GM19324 (cell line): Measurements from ENCODE around the gene ADRB1.

ENCODE experiments used
- ATAC-seq: cut with Tn5 transposase; IDR thresholded peaks from one replicate; pipeline ENCODE4 v1.9.1; 2021; ENCODE audit warnings: mild to moderate bottlenecking, moderate library complexity; ENCODE audit not compliant: unreplicated experiment, low FRiP score

ADRB1 gene

DNA sequence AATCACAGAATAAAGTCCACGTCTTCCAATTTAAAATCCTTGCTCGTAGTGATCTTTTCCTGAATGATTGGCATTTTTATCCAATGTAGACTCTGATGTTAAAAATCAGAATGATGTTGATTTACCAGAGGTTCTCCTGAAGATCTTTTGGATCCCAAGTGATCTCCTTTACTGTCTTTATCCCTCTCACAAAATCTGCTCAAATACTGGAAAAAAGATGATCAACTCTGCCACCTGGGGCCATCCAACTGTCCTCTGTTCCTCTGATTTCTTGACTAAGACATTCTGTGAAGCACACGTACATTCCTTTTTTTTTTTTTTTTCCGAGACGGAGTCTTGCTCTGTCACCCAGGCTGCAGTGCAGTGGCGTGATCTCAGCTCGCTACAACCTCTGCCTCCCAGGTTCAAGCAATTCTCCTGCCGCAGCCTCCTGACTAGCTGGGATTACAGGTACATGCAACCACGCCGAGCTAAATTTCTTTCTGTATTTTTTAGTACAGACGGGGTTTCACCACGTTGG, 18.0 kb upstream of the ADRB1 start:
- ATAC-seq = no peak

DNA sequence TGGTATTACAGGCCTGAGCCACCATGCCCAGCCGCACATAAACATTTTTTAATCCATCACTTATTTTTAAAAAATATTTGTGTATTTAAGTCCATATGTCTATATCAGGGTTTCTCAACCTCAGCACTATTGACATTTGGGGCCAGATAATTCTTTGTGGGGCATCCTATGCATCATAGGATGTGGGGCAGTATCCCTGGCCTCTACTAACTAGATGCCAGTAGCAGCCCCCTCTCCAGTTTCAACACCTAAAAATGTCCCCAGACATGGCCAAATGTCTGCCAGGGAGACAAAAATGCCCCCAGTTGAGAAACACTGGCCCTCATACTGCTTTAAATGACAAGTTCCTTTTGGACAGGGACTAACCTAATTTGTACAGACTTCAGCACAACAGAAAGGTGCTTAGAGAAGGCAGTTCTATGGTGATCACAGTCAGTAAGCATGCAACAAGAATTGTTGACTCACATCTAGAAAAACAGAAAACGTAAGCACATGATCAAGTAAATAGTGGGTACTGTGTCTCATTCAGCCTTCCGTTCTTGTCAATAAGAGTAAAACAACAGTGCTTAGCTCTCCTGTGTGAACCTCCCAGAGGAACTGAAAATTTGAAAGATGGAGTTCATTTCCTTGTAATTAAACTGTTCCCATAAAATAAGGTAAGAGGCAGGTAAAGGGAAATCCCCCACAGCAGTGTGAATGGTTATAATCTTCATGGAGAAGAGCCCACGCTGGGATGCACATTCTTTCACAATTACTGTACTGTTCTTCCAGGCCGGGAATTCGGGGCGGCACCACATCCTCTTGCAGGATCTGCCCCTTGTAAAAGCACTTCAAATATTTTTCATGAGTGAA, 17.3 kb upstream of the ADRB1 start:
- ATAC-seq = no peak

- ATAC-seq = no peak
These were observed 16.6 kb upstream of the ADRB1 start for GRCh38 chr10:114027041-114027394.

DNA sequence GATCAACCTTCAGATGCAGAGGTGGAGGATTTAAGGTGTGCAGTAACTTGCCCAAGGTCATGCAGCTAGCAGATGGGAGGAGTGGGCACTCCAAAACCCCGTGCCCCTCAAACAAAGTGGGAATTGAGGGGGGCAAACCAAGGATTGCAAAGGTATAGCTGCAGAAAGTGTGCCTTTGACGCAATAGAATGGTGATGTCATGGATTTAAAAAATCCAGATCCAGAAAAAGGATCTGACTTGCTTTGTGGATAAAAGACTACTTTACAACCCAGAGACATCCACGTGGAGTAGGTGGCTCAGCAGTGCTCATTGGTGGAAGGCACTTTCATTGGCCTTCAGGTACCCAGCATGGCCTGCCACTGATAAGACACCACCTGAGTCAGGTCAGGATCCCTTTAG, 15.7 kb upstream of the ADRB1 start:
- ATAC-seq = no peak

DNA sequence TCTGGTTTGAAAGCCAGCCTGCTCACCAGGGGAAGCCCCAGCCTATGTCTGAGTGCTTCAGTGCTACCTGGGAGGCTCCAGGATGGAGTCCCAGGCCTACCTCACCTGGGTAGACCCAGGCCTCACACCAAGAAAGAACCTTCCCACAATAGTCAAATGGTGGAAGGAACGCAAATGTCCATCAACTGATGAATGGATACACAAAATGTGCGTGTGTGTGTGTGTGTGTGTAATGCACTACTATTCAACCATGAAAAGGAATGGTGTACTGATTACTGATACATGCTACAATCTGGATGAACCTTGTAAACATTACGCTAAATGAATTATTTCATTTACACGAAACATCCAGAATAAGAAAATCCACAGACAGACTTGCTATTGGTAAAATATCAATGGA, 15.2 kb upstream of the ADRB1 start:
- no peak for ATAC-seq

DNA sequence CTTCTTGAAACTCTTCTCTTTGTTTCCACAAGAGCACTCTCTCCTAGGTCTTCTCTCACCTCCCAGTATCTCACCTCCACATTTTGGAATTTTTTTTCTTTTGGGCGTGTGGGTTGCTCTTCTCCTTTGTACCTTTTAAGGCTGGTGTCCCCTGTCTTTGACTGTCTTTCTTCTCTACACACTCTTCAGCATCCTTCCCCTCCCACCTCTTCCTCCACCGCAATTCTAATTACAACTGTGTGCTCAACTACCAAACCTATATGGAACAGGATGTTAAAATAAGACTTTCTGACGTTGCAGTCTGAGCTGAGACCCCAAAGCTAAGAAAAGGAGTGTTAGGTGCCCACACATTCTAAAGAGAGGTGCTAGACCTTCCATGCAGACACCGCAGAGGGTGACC, 14.0 kb upstream of the ADRB1 start:
- ATAC-seq = no peak

DNA sequence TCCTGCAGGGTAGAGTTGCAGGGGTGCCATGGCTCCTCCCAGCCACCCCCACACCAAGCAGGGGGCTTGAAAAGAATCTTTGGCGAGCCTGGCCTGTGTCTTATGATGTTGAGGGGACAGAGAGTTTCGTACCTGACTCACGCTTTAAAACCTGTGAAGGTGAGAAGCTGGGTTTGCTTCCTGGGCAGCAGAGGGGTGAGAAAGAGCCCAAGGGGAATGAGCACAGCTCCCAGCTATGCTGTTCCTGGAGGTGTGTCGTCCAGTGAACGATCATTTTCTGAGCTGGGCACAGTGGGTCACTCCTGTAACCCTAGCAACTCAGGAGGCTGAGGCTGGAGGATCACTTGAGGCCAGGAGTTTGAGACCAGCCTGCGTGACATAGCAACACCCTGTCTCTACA, 13.5 kb upstream of the ADRB1 start:
- ATAC-seq = no peak

GRCh38 chr10:114031073-114031972, 12.3 kb upstream of the ADRB1 start:
- no peak for ATAC-seq

GRCh38 chr10:114033566-114033965, 10.1 kb upstream of the ADRB1 start:
- ATAC-seq = no peak

- ATAC-seq = no peak
These were observed 8.6 kb upstream of the ADRB1 start for GRCh38 chr10:114034923-114035645.

DNA sequence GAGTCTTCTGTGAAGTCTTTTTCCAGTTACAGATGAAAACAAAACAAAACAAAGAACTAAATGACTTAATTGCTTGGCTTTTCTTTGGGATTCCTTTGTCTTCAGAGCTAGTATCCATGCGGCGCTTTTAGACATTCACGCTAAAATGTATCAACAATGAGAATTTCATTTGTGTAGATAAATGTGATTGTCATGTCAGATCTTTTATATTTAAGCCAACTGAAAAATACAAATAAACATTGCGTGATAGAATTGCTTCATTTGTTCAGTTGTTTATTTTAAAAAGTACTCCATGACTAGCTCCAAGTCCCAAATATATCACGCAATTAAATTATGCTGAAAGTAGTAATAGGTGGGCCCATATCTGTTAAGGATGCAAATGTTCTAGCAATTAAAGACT, 7.9 kb upstream of the ADRB1 start:
- no peak for ATAC-seq

- no peak for ATAC-seq
These were observed 4.8 kb upstream of the ADRB1 start for GRCh38 chr10:114038819-114039218.

DNA sequence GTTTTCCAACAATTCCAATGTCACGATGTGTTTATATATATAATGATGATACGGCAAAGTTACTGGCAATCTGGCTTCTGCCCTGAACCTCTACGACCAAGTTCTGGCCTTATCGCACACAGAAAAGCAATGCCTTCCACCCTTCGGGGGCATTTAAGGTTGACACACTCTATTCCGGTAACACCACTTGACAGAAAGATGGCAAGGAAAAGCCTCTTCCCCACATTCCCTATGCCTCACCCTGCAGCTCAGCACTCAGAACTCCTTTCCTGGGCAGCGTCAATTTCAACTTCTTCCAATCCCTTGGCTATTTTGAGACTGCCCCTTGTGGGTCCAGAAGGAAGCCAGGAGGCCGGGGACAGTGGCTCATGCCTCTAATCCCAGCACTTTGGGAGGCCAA, 2.5 kb upstream of the ADRB1 start:
- no peak for ATAC-seq

DNA sequence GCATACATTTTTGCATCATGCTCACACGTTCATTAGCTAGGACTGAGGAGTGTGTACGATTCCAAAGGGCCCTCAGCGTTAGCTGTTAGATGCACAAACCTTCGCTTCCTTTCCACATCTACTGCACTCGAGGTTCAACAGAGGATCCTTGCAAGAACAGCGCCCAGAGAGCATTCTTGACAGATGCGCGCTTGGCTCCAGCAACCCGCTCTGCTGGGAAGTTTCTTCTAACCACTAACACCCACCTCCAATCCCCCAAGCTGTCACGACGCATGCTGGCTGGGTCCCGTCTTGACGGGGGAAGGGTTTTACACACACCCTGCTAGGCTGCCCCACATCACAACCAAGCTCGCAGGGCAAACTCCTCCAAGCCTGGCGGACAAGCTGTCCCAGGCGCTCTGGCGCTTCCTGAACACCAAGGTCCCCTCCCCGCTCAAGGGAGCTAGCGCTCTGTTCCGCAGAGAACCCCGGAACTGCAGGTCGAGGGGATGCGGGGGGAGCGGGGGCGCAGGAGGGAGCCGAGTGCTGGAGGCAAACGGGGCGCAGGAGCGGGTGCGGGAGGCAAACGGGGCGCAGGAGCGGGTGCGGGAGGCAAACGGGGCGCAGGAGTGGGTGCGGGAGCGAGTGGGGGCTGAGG, 653 bp upstream of the ADRB1 start:
- ATAC-seq = no peak

- no peak for ATAC-seq
These were observed 825 bp downstream of the ADRB1 start for GRCh38 chr10:114044247-114045135.

GRCh38 chr10:114045136-114046086, 1.7 kb downstream of the ADRB1 start:
- ATAC-seq = no peak

- no peak for ATAC-seq
These were observed 2.4 kb downstream of the ADRB1 start for GRCh38 chr10:114046087-114046458.

DNA sequence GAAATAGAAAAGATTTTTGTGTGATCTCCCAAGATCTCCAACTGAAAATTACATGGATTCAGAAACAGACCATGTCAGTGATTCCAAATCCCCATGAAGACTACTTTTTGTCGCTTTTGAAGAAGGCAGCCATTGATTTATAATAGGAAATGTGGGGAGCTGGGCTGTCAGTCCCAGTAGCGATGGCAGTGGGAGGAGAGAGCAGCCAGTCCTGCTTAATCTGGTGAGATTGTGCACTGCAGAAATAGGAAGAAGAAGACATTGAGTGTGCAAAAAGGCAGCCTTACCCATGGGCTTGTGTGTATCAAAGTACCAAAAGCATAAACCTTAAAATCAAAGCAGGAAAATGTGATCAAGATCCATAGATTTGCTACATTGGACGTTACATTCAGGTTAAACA, 4.8 kb downstream of the ADRB1 start:
- ATAC-seq = no peak
